GM12801 (cell line): ENCODE data around the gene ZBTB2.

ENCODE experiments used
- CTCF ChIP-seq: IDR thresholded peaks from one replicate; pipeline ENCODE4 v1.5.1; 2011; ENCODE audit warnings: control low read depth; ENCODE audit not compliant: insufficient read length; ENCODE audit errors: extremely low read depth

Gene ZBTB2

GRCh38 chr6:151338651-151339200 is 52.6 kb downstream of the ZBTB2 start:
- TF ChIP-seq CTCF, result no peak

- no peak for TF ChIP-seq CTCF
These were observed 55.4 kb downstream of the ZBTB2 start for GRCh38 chr6:151335930-151336329.

- TF ChIP-seq CTCF, result no peak
These were observed 61.1 kb downstream of the ZBTB2 start for GRCh38 chr6:151330130-151330696.

GRCh38 chr6:151327101-151327500 is 64.3 kb downstream of the ZBTB2 start:
- no peak for TF ChIP-seq CTCF

- TF ChIP-seq CTCF, result no peak
These were observed 65.1 kb downstream of the ZBTB2 start for GRCh38 chr6:151326116-151326825.

- no peak for TF ChIP-seq CTCF
These were observed 66.0 kb downstream of the ZBTB2 start for GRCh38 chr6:151325075-151326050.

GRCh38 chr6:151324488-151324825 is 66.9 kb downstream of the ZBTB2 start:
- no peak for TF ChIP-seq CTCF
